ENCODE data around the gene SLC25A43.
A peak's percentile ranks its signal among the peaks of the same experiment; 100 is the strongest.

SLC25A43 gene

DNA sequence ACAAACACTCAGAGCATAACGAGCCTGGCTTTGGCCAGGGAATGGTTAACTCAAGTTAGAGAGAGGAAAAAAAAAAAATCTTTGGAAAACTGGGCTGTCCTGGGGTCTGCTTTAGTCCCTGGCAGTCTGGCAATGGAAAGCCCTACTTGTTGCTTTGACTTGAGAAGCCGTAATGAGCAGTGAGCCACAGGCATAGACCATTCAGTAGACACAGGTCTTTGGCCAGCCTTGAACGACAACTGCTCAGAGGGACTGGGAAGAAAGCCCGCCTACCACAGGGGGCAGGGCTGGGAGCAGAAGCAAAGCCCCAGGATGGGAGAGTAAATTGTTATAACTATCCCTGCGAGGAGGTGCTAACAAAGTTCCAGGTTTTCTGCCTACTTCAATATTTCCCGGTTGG, 25.9 kb downstream of the SLC25A43 start:
- Histone ChIP-seq H3K4me1 (ENCODE audit: insufficient read depth, low read length, severe bottlenecking) (peaks cover 34% of the 10 kb centered on the region), H3K79me2 (ENCODE audit: insufficient read depth, low read length) (no peaks in the 10 kb centered on the region), H3K9me2 (ENCODE audit: low read depth, low read length) (no peaks in the 10 kb centered on the region), H3F3A (ENCODE audit: insufficient read depth, low read length) (no peaks in the 10 kb centered on the region), H3K27ac (ENCODE audit: low read depth, low read length, poor library complexity, severe bottlenecking) (peak overlapping the region; percentile 96), H3K9me3 (ENCODE audit: low read length) (no peaks in the 10 kb centered on the region), H3K36me3 (ENCODE audit: insufficient read depth, low read length) (no peaks in the 10 kb centered on the region; the same call in 1 of the 2 replicates), H3K4me3 (ENCODE audit: low read depth, low read length, poor library complexity, severe bottlenecking) (no peak overlapping the region), H3K4me2 (ENCODE audit: low read length) (no peak overlapping the region), H4K20me1 (ENCODE audit: insufficient read depth, low read length) (no peaks in the 10 kb centered on the region), H2AFZ (ENCODE audit: low read length) (no peak overlapping the region), H3K27me3 (ENCODE audit: insufficient read depth, low read length) (no peaks in the 10 kb centered on the region), H3K9ac (ENCODE audit: low read length) (0 out of 2 replicates have a peak overlapping the region, but pooled peaks have one; percentile 55)
- TF ChIP-seq EZH2 (IDR thresholded peaks at IDR 0.05; ENCODE audit: borderline replicate concordance, low read length): no peak
- TF ChIP-seq, protein P1, sequence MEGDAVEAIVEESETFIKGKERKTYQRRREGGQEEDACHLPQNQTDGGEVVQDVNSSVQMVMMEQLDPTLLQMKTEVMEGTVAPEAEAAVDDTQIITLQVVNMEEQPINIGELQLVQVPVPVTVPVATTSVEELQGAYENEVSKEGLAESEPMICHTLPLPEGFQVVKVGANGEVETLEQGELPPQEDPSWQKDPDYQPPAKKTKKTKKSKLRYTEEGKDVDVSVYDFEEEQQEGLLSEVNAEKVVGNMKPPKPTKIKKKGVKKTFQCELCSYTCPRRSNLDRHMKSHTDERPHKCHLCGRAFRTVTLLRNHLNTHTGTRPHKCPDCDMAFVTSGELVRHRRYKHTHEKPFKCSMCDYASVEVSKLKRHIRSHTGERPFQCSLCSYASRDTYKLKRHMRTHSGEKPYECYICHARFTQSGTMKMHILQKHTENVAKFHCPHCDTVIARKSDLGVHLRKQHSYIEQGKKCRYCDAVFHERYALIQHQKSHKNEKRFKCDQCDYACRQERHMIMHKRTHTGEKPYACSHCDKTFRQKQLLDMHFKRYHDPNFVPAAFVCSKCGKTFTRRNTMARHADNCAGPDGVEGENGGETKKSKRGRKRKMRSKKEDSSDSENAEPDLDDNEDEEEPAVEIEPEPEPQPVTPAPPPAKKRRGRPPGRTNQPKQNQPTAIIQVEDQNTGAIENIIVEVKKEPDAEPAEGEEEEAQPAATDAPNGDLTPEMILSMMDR (IDR thresholded peaks at IDR 0.05; ENCODE audit: low read length): no peak

DNA sequence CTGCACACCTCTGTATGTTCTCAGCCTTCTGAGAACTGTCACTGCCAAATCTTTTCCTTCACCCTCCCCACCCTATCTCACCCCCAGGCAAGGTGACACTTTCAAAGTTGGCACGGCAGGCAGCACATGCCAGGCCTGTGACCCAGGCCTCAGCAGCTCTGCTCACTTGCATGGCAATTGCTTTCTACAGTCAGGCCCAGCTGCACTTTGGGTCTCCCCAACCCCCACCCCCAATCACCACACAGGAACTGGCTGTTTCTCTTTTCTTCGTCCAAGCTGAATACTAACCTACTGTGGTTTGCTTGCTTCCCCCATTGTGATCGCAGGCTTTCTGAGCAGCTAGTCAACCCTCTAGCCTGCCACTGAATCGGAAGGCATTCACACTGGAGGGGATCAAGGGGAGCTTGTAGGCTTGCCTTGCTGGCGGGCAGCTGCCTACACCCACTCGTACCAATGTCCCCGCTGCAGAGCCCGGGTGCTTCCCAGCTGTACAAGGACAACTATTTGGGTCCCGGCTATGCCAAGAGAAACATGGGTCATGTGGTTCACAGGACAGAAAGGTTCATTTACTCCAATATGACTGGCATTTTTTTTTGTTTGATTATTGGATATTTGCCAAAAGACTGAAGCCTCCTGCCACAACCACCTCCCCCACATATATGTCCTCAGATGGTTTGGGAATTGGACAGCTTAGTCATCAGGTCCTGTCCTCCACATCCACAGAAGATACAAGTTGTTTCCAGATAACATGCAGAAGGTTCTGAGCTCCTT, 28.1 kb downstream of the SLC25A43 start:
- Histone ChIP-seq H3F3A (ENCODE audit: insufficient read depth, low read length) (no peaks in the 10 kb centered on the region), H3K79me2 (ENCODE audit: insufficient read depth, low read length) (no peaks in the 10 kb centered on the region), H2AFZ (ENCODE audit: low read length) (no peak overlapping the region), H3K27me3 (ENCODE audit: insufficient read depth, low read length) (no peaks in the 10 kb centered on the region), H3K4me1 (ENCODE audit: insufficient read depth, low read length, severe bottlenecking) (peaks cover 34% of the 10 kb centered on the region), H3K4me3 (ENCODE audit: low read depth, low read length, poor library complexity, severe bottlenecking) (no peak overlapping the region), H4K20me1 (ENCODE audit: insufficient read depth, low read length) (no peaks in the 10 kb centered on the region), H3K36me3 (ENCODE audit: insufficient read depth, low read length) (no peaks in the 10 kb centered on the region; the same call in 1 of the 2 replicates), H3K27ac (ENCODE audit: low read depth, low read length, poor library complexity, severe bottlenecking) (peak overlapping the region; percentile 96), H3K9me3 (ENCODE audit: low read length) (no peaks in the 10 kb centered on the region), H3K9me2 (ENCODE audit: low read depth, low read length) (no peaks in the 10 kb centered on the region), H3K4me2 (ENCODE audit: low read length) (peak overlapping the region; percentile 55), H3K9ac (ENCODE audit: low read length) (peak overlapping the region; percentile 66)
- TF ChIP-seq EZH2 (IDR thresholded peaks at IDR 0.05; ENCODE audit: borderline replicate concordance, low read length): no peak
- TF ChIP-seq, protein P1 (IDR thresholded peaks at IDR 0.05; ENCODE audit: low read length): no peak

DNA sequence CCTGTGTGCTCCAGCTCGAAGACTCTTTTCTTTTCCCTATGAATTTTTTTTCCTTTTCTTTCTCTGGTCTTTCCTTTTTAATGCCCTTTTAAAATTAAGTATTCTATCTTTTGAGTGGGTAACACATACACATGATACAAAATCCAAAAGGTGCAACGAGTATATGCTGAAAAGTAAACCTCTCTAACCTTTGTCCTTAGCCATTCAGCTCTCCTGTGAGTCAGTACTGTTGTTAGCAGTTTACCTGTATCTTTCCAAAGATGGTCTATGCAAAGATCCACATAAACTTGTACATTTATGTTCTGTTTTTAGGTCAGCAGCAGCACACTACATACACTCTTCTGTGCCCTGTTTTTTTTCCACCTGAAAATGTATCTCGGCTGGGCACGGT, 28.7 kb downstream of the SLC25A43 start:
- no peaks in the 10 kb centered on the region for H4K20me1 ChIP-seq (ENCODE audit: insufficient read depth, low read length)
- no peaks in the 10 kb centered on the region for H3K9me3 ChIP-seq (ENCODE audit: low read length)
- H3K4me1 ChIP-seq (ENCODE audit: insufficient read depth, low read length, severe bottlenecking): peaks cover 34% of the 10 kb centered on the region
- TF ChIP-seq EZH2 (IDR thresholded peaks at IDR 0.05; ENCODE audit: borderline replicate concordance, low read length): no peak
- TF ChIP-seq, protein P1 (IDR thresholded peaks at IDR 0.05; ENCODE audit: low read length): no peak
- H3K9ac ChIP-seq (ENCODE audit: low read length): peak overlapping the region; percentile 66
- H3K36me3 ChIP-seq (ENCODE audit: insufficient read depth, low read length): no peaks in the 10 kb centered on the region; the same call in 1 of the 2 replicates
- H3K4me3 ChIP-seq (ENCODE audit: low read depth, low read length, poor library complexity, severe bottlenecking): no peak overlapping the region
- H3K79me2 ChIP-seq (ENCODE audit: insufficient read depth, low read length): no peaks in the 10 kb centered on the region
- no peaks in the 10 kb centered on the region for H3K9me2 ChIP-seq (ENCODE audit: low read depth, low read length)
- H3K27ac ChIP-seq (ENCODE audit: low read depth, low read length, poor library complexity, severe bottlenecking): peak overlapping the region; percentile 96
- H2AFZ ChIP-seq (ENCODE audit: low read length): no peak overlapping the region
- H3K4me2 ChIP-seq (ENCODE audit: low read length): peak overlapping the region; percentile 45; the same call in 1 of the 2 replicates
- H3F3A ChIP-seq (ENCODE audit: insufficient read depth, low read length): no peaks in the 10 kb centered on the region
- no peaks in the 10 kb centered on the region for H3K27me3 ChIP-seq (ENCODE audit: insufficient read depth, low read length)

All from OCI-LY1 (cell line).